ENCODE measurements around the gene EDN1.

Gene EDN1

GRCh38 chr6:12342664-12343063 is 52.5 kb downstream of the EDN1 start:
- intact Hi-C loops (cut with DNase I) = no loop called here
- no peak for DNase-seq

GRCh38 chr6:12343122-12343439 is 52.9 kb downstream of the EDN1 start:
- intact Hi-C loops (cut with DNase I) = no loop called here
- DNase-seq = no peak

- intact Hi-C loops (cut with DNase I) = no loop called here
- no peak for DNase-seq
Observed at GRCh38 chr6:12343440-12344162, 53.4 kb downstream of the EDN1 start.

- intact Hi-C loops (cut with DNase I) = no loop called here
- DNase-seq = no peak
Observed at GRCh38 chr6:12344296-12344695, 54.1 kb downstream of the EDN1 start.

- no peak for DNase-seq
- intact Hi-C loops (cut with DNase I) = no loop called here
Observed at GRCh38 chr6:12344961-12345693, 55.0 kb downstream of the EDN1 start.

- DNase-seq = no peak
- intact Hi-C loops (cut with DNase I) = no loop called here
Observed at GRCh38 chr6:12345694-12346058, 55.5 kb downstream of the EDN1 start.
